Measurements from ENCODE around the gene QRFP.

DNA sequence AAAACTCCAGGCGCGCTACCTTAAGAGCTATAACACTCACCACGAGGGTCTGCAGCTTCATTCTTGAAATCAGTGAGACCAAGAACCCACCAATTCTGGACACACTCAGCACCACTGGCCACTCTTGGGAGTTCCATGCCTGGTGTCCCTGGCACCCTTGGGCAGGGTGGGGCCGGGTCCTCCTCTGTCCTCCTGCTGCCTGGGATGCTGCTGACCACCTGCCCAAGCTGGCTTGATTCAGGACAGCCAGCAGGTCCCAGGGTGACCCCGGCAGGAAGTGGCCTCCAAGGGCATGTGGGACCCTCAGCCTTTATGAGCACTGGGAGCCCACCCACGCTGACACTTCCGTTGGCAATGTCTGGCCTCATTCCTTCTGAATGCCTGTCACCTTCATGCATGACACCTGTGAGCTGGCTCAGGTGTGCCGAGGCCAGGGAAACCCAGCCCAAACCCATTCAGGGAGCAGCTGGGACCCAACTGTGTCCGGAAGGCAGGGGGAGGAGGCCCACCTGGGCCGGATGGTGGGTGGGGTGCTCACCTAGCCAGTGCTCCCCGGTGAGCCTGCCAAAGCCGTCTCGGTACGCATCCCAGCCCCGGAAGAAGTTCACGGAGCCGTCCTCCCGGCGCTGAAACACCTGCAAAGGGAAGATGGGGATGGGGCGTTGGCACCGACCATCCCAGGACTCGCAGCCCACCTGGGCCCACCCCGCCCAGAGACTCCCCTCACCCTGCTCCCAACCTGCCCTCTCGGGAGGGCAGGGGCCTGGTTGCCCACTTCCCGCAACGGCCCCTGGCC is 14.8 kb upstream of the QRFP start:
- TF ChIP-seq, protein P1, sequence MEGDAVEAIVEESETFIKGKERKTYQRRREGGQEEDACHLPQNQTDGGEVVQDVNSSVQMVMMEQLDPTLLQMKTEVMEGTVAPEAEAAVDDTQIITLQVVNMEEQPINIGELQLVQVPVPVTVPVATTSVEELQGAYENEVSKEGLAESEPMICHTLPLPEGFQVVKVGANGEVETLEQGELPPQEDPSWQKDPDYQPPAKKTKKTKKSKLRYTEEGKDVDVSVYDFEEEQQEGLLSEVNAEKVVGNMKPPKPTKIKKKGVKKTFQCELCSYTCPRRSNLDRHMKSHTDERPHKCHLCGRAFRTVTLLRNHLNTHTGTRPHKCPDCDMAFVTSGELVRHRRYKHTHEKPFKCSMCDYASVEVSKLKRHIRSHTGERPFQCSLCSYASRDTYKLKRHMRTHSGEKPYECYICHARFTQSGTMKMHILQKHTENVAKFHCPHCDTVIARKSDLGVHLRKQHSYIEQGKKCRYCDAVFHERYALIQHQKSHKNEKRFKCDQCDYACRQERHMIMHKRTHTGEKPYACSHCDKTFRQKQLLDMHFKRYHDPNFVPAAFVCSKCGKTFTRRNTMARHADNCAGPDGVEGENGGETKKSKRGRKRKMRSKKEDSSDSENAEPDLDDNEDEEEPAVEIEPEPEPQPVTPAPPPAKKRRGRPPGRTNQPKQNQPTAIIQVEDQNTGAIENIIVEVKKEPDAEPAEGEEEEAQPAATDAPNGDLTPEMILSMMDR (conservative IDR thresholded peaks at IDR 0.05; ENCODE audit: low read depth, low read length): no peak
- TF ChIP-seq EZH2 (IDR thresholded peaks at IDR 0.05; ENCODE audit: low read length, unreplicated experiment): no peak
